Measurements from ENCODE around the gene PSMG1. TPM values are rescaled to one million over a fixed set of nuclear protein-coding genes. Genes with fewer than 3 reads are reported as not detected.
A peak's percentile ranks its signal among the peaks of the same experiment; 100 is the strongest.
"Not testable (repeated sequence)": the region's sequence is repeated elsewhere in the genome, so short reads cannot be mapped to it uniquely, and the experiment has no call there.

PSMG1 gene
- total RNA-seq, 1 experiment from 2014 or later = 110 TPM

GRCh38 chr21:39137248-39138178 lies 45.7 kb downstream of the PSMG1 start:
- Histone ChIP-seq H3K4me3 (ENCODE audit: low read length) (no peak overlapping the region), H3F3A (ENCODE audit: low read length, unreplicated experiment) (no peaks in the 10 kb centered on the region), H2AFZ (ENCODE audit: low read length) (no peak overlapping the region), H4K20me1 (ENCODE audit: low read length) (no peaks in the 10 kb centered on the region), H3K9me2 (replicated peaks; ENCODE audit: low read length) (no peaks in the 10 kb centered on the region), H3K4me1 (ENCODE audit: insufficient read depth, low read length) (peaks cover 17% of the 10 kb centered on the region), H3K27ac (ENCODE audit: low read length) (peak overlapping the region; percentile 15; the same call in 1 of the 2 replicates), H3K27me3 (ENCODE audit: low read length) (no peaks in the 10 kb centered on the region), H3K36me3 (ENCODE audit: low read depth, low read length) (no peaks in the 10 kb centered on the region), H3K79me2 (ENCODE audit: low read length) (no peaks in the 10 kb centered on the region), H3K4me2 (ENCODE audit: low read length) (0 out of 2 replicates have a peak overlapping the region, but pooled peaks have one; percentile 1), H3K9me3 (ENCODE audit: low read length) (no peaks in the 10 kb centered on the region), H3K9ac (ENCODE audit: low read length) (no peak overlapping the region)
- 0 out of 2 replicates have a peak, but pooled peaks have one; percentile 14 for ATAC-seq
- POLR2A ChIA-PET (ENCODE audit: unreplicated experiment) = no interaction called here
- no peak for TF ChIP-seq EZH2 (IDR thresholded peaks at IDR 0.05; ENCODE audit: low read length, unreplicated experiment)
- TF ChIP-seq EZH2phosphoT487 (IDR thresholded peaks at IDR 0.05; ENCODE audit: borderline replicate concordance, low read length) = no peak
- TF ChIP-seq CTCF (conservative IDR thresholded peaks at IDR 0.05; ENCODE audit: low read depth, low read length) = no peak
- no TSS peak for BruUV-seq (replicated peaks)
- peak; percentile 35 for DNase-seq
- CTCF ChIA-PET = interaction anchor here (0.6 to 1.2 kb wide), 9 partner anchors 17 to 1425 kb away, joined by 3 to 13 read pairs (median 3); no protein-coding TSS in a partner anchor
- intact Hi-C loops (cut with micrococcal nuclease) = loop anchor here (1.0 to 5.0 kb wide), 4 partner anchors 403 to 632 kb away; no protein-coding TSS in a partner anchor

GRCh38 chr21:39136711-39137110 lies 46.5 kb downstream of the PSMG1 start:
- CTCF ChIA-PET = interaction anchor here (0.7 to 0.8 kb wide), 2 partner anchors 468 to 563 kb away, joined by 3 to 13 read pairs; no protein-coding TSS in a partner anchor
- Histone ChIP-seq H3K9ac (ENCODE audit: low read length) (no peak overlapping the region), H3K4me3 (ENCODE audit: low read length) (no peak overlapping the region), H3K79me2 (ENCODE audit: low read length) (no peaks in the 10 kb centered on the region), H3K36me3 (ENCODE audit: low read depth, low read length) (no peaks in the 10 kb centered on the region), H4K20me1 (ENCODE audit: low read length) (no peaks in the 10 kb centered on the region), H3F3A (ENCODE audit: low read length, unreplicated experiment) (no peaks in the 10 kb centered on the region), H3K4me1 (ENCODE audit: insufficient read depth, low read length) (peaks cover 17% of the 10 kb centered on the region), H3K27me3 (ENCODE audit: low read length) (no peaks in the 10 kb centered on the region), H2AFZ (ENCODE audit: low read length) (no peak overlapping the region), H3K9me3 (ENCODE audit: low read length) (no peaks in the 10 kb centered on the region), H3K4me2 (ENCODE audit: low read length) (peak overlapping the region; percentile 17; the same call in 1 of the 2 replicates), H3K9me2 (replicated peaks; ENCODE audit: low read length) (no peaks in the 10 kb centered on the region), H3K27ac (ENCODE audit: low read length) (peak overlapping the region; percentile 15; the same call in 1 of the 2 replicates)
- POLR2A ChIA-PET (ENCODE audit: unreplicated experiment) = no interaction called here
- DNase-seq = peak; percentile 82
- no peak for TF ChIP-seq CTCF (conservative IDR thresholded peaks at IDR 0.05; ENCODE audit: low read depth, low read length)
- intact Hi-C loops (cut with micrococcal nuclease) = loop anchor here (5.0 kb wide), 1 partner anchor 424 kb away; no protein-coding TSS in a partner anchor
- peak; percentile 50 for ATAC-seq
- BruUV-seq (replicated peaks) = no TSS peak

- H3K4me2 ChIP-seq (ENCODE audit: low read length); H3K79me2 ChIP-seq (ENCODE audit: low read length); H3F3A ChIP-seq (ENCODE audit: low read length, unreplicated experiment); H3K9ac ChIP-seq (ENCODE audit: low read length); CTCF ChIA-PET; POLR2A ChIA-PET (ENCODE audit: unreplicated experiment); H3K27me3 ChIP-seq (ENCODE audit: low read length); H3K9me2 ChIP-seq (replicated peaks; ENCODE audit: low read length); H4K20me1 ChIP-seq (ENCODE audit: low read length); H3K9me3 ChIP-seq (ENCODE audit: low read length); BruUV-seq (replicated peaks); H3K4me3 ChIP-seq (ENCODE audit: low read length); H2AFZ ChIP-seq (ENCODE audit: low read length); H3K36me3 ChIP-seq (ENCODE audit: low read depth, low read length): not testable (repeated sequence)
- ATAC-seq (peak; percentile 35), DNase-seq (peak; percentile 51)
- intact Hi-C loops (cut with micrococcal nuclease) = loop anchor here (5.0 kb wide), 1 partner anchor 424 kb away; no protein-coding TSS in a partner anchor
- H3K4me1 ChIP-seq (ENCODE audit: insufficient read depth, low read length) = peaks cover 17% of the 10 kb centered on the region
- H3K27ac ChIP-seq (ENCODE audit: low read length) = 0 out of 2 replicates have a peak overlapping the region, but pooled peaks have one; percentile 15
Measured at GRCh38 chr21:39136138-39136537, 47.1 kb downstream of the PSMG1 start.
